Measurements from ENCODE around the gene NSMCE4A. TPM values are rescaled to one million over a fixed set of nuclear protein-coding genes. Genes with fewer than 3 reads are reported as not detected.

The NSMCE4A gene
- total and polyA plus RNA-seq, 2 of the 4 experiments (the other 2 are of a cell fraction): 13.4 to 33.2 TPM

DNA sequence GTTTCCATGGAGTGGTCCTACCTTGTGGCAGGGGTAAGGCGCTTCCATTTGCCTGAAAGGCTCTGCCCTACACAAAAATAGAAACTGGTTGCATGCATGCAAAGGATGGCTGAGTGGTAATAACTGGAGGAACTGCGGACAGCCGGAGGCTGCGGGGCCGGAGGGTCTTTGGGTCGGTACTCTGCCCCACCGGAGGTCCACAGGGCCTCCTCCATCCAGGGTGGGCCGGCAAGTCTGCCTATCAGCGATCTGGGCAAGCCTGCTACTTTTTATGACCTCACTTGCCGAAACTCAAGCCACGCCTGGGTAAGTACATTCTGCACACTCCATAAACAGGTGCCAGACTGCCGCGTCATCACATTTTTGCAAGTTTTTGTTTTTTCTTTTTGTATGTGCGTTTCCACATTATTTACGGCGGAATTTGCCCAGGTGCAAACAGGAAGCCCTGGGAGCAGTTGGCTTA, 44.0 kb upstream of the NSMCE4A start:
- in situ Hi-C loops (cut with MboI; ENCODE audit: low sequenced_read_pairs): no loop called here
- no peak overlapping the region for H2BK15ac ChIP-seq (ENCODE audit: low read depth, low read length)
- H3K4me2 ChIP-seq (ENCODE audit: low read depth, low read length): no peak overlapping the region
- dilution Hi-C loops (cut with HindIII; ENCODE audit: low sequenced_read_pairs, unreplicated experiment): no loop called here
- BruUV-seq (replicated peaks): no TSS peak
- CTCF ChIA-PET: no interaction called here
- no peak overlapping the region for H3K27ac ChIP-seq (ENCODE audit: insufficient read depth, low read length)
- H2AK9ac ChIP-seq (replicated peaks; ENCODE audit: low read depth, low read length, poor library complexity): no peak overlapping the region
- intact Hi-C loops (cut with micrococcal nuclease): no loop called here
- no peaks in the 10 kb centered on the region for H3K9me3 ChIP-seq (ENCODE audit: control insufficient read depth, insufficient read depth, low read length)
- no peaks in the 10 kb centered on the region for H3K4me1 ChIP-seq (ENCODE audit: control insufficient read depth, insufficient read depth, low read length)
- H4K20me1 ChIP-seq (ENCODE audit: insufficient read depth, low read length): no peaks in the 10 kb centered on the region
- no peak overlapping the region for H4K5ac ChIP-seq (ENCODE audit: low read depth, low read length)
- peak; percentile 66 for TF ChIP-seq MAFK (IDR thresholded peaks at IDR 0.05; ENCODE audit: low read depth, low read length)
- TF ChIP-seq, protein P1, sequence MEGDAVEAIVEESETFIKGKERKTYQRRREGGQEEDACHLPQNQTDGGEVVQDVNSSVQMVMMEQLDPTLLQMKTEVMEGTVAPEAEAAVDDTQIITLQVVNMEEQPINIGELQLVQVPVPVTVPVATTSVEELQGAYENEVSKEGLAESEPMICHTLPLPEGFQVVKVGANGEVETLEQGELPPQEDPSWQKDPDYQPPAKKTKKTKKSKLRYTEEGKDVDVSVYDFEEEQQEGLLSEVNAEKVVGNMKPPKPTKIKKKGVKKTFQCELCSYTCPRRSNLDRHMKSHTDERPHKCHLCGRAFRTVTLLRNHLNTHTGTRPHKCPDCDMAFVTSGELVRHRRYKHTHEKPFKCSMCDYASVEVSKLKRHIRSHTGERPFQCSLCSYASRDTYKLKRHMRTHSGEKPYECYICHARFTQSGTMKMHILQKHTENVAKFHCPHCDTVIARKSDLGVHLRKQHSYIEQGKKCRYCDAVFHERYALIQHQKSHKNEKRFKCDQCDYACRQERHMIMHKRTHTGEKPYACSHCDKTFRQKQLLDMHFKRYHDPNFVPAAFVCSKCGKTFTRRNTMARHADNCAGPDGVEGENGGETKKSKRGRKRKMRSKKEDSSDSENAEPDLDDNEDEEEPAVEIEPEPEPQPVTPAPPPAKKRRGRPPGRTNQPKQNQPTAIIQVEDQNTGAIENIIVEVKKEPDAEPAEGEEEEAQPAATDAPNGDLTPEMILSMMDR (conservative IDR thresholded peaks at IDR 0.05; ENCODE audit: low read depth, low read length): no peak
- no peak for TF ChIP-seq CEBPB (IDR thresholded peaks at IDR 0.05; ENCODE audit: low read depth, low read length)
- peaks cover 21% of the 10 kb centered on the region for H3K27me3 ChIP-seq (ENCODE audit: control insufficient read depth, insufficient read depth, low read length)
- H2BK20ac ChIP-seq (ENCODE audit: low read depth, low read length): no peak overlapping the region
- WGBS, 2 experiments (ENCODE audit: extremely low coverage in 2 of 2, insufficient read length in 1 of 2): 76% methylated on average over 4 of the region's 16 CpGs; no CpG with 5 or more reads in 1 of the 2 experiments
- H2BK120ac ChIP-seq (ENCODE audit: low read depth, low read length): no peak overlapping the region
- H2BK5ac ChIP-seq (ENCODE audit: low read depth, low read length, poor library complexity, severe bottlenecking): no peak overlapping the region
- H3K36me3 ChIP-seq (ENCODE audit: control insufficient read depth, insufficient read depth, low read length): no peaks in the 10 kb centered on the region
- no peak overlapping the region for H3K4me3 ChIP-seq (ENCODE audit: insufficient read depth, low read depth, low read length)
- H3K18ac ChIP-seq (ENCODE audit: low read depth, low read length): no peak overlapping the region
- H2AFZ ChIP-seq (replicated peaks; ENCODE audit: low read length, poor library complexity): no peak overlapping the region
- POLR2A ChIA-PET (ENCODE audit: unreplicated experiment): no interaction called here
- H3K9me1 ChIP-seq (ENCODE audit: insufficient read depth, low read length): no peaks in the 10 kb centered on the region
- H4K8ac ChIP-seq (ENCODE audit: low read depth in 2 of 2, low read length in 2 of 2): no peak overlapping the region
- H3K56ac ChIP-seq (ENCODE audit: extremely low read depth, insufficient read depth, low read length): no peak overlapping the region
- ATAC-seq (ENCODE audit: low read depth): no peak
- H3K14ac ChIP-seq (replicated peaks; ENCODE audit: low read depth, low read length): no peak overlapping the region
- H3K79me1 ChIP-seq (ENCODE audit: low read depth in 1 of 2, low read length in 2 of 2): no peaks in the 10 kb centered on the region
- no peak overlapping the region for H3K23ac ChIP-seq (ENCODE audit: low read depth, low read length)
- H2AK5ac ChIP-seq (ENCODE audit: low read depth, low read length): no peak overlapping the region
- no peak for DNase-seq
- H3K4ac ChIP-seq (ENCODE audit: low read depth, low read length): no peak overlapping the region
- no peak overlapping the region for H4K91ac ChIP-seq (ENCODE audit: insufficient read depth, low read depth, low read length)
- no peak overlapping the region for H3K9ac ChIP-seq (ENCODE audit: low read depth, low read length)

All from IMR-90 (cell line).